Gastrocnemius medialis (tissue), 4 donors: ENCODE measurements around the gene TANC1.
A peak's percentile ranks its signal among the peaks of the same experiment; 100 is the strongest.

Experiments used
- CTCF ChIP-seq, 5 experiments: fragments of 450-650 bp in 3 of 5; fragments of 200-600 bp in 2 of 5; sonication (generic) in 2 of 5; IDR thresholded peaks in 4 of 5; conservative IDR thresholded peaks in 1 of 5; 1 replicate in 4 of 5; 2 replicates in 1 of 5; pipeline ENCODE4 v1.5.1; 2016 to 2019; ENCODE audit warnings: antibody characterized with exemption in 5 of 5, mild to moderate bottlenecking in 3 of 5, moderate library complexity in 3 of 5
- POLR2A ChIP-seq, 2 donors: fragments of 450-650 bp; IDR thresholded peaks; one replicate each; pipeline ENCODE4 v1.6.1; 2017; ENCODE audit warnings: antibody characterized with exemption in 2 of 2, mild to moderate bottlenecking in 2 of 2, moderate library complexity in 2 of 2

- no peak for TF ChIP-seq CTCF (IDR thresholded peaks at IDR 0.05 in 4 of 5, conservative IDR thresholded peaks at IDR 0.05 in 1 of 5)
- TF ChIP-seq POLR2A (IDR thresholded peaks at IDR 0.05), result peak; percentile 85 to 91
These were observed at the start of gene TANC1 for GRCh38 chr2:158968396-158969161.
